ENCODE data around the gene TMEM97. TPM values are rescaled to one million over a fixed set of nuclear protein-coding genes. Genes with fewer than 3 reads are reported as not detected.

The TMEM97 gene
- total and polyA plus RNA-seq, 9 of the 15 experiments (the other 6 are each of a cell fraction or from before 2014, with no cell fraction given) = 34.6 to 121 (median 76.0) TPM

- peak; percentile 59; the same call in 1 of the 2 replicates for TF ChIP-seq SP1 (CRISPR knock-in tag; IDR thresholded peaks at IDR 0.05)
- TF ChIP-seq RBM17 (IDR thresholded peaks at IDR 0.05; ENCODE audit: borderline replicate concordance, low read depth, low read length) = no peak
- TF ChIP-seq NONO (IDR thresholded peaks at IDR 0.05; ENCODE audit: low read depth in 2 of 2, low read length in 1 of 2) = peak; percentile 66 to 95; a peak in 3 of 4 replicates
- peak; percentile 87 for TF ChIP-seq KDM5B (IDR thresholded peaks at IDR 0.05; ENCODE audit: insufficient replicate concordance, low read depth, low read length)
- TF ChIP-seq, protein P1, sequence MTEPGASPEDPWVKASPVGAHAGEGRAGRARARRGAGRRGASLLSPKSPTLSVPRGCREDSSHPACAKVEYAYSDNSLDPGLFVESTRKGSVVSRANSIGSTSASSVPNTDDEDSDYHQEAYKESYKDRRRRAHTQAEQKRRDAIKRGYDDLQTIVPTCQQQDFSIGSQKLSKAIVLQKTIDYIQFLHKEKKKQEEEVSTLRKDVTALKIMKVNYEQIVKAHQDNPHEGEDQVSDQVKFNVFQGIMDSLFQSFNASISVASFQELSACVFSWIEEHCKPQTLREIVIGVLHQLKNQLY (CRISPR knock-in tag; conservative IDR thresholded peaks at IDR 0.05) = no peak
- peak; percentile 88 for TF ChIP-seq ETV1 (tag; conservative IDR thresholded peaks at IDR 0.05; ENCODE audit: low read depth)
- peak; percentile 80 for TF ChIP-seq SUPT5H (IDR thresholded peaks at IDR 0.05)
- TF ChIP-seq, protein P2, sequence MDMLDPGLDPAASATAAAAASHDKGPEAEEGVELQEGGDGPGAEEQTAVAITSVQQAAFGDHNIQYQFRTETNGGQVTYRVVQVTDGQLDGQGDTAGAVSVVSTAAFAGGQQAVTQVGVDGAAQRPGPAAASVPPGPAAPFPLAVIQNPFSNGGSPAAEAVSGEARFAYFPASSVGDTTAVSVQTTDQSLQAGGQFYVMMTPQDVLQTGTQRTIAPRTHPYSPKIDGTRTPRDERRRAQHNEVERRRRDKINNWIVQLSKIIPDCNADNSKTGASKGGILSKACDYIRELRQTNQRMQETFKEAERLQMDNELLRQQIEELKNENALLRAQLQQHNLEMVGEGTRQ (CRISPR knock-in tag; IDR thresholded peaks at IDR 0.05) = peak; percentile 98
- TF ChIP-seq CREB1 (IDR thresholded peaks at IDR 0.05) = peak; percentile 86
- peak; percentile 73; the same call in 1 of the 2 replicates for TF ChIP-seq CREB1 (CRISPR knock-in tag; IDR thresholded peaks at IDR 0.05)
- TF ChIP-seq ZNF12 (CRISPR knock-in tag; IDR thresholded peaks at IDR 0.05) = no peak
- no peak for TF ChIP-seq MYNN (IDR thresholded peaks at IDR 0.05)
- no peak for TF ChIP-seq MYNN (CRISPR knock-in tag; IDR thresholded peaks at IDR 0.05)
- no peak for TF ChIP-seq TRIM25 (IDR thresholded peaks at IDR 0.05; ENCODE audit: borderline replicate concordance)
- TF ChIP-seq PURB (CRISPR knock-in tag; IDR thresholded peaks at IDR 0.05; ENCODE audit: low read depth) = no peak
- TF ChIP-seq BRCA1 (IDR thresholded peaks at IDR 0.05) = no peak
- no peak for TF ChIP-seq BRCA1 (CRISPR knock-in tag; IDR thresholded peaks at IDR 0.05)
- TF ChIP-seq NUFIP1 (IDR thresholded peaks at IDR 0.05; ENCODE audit: partially characterized antibody) = no peak
Measured at GRCh38 chr17:28357061-28357900, 38.3 kb downstream of the TMEM97 start, which contains the start of gene POLDIP2 (continued).

Data from K562 (cell line).